ENCODE results near the gene STMN3.

Gene STMN3

DNA sequence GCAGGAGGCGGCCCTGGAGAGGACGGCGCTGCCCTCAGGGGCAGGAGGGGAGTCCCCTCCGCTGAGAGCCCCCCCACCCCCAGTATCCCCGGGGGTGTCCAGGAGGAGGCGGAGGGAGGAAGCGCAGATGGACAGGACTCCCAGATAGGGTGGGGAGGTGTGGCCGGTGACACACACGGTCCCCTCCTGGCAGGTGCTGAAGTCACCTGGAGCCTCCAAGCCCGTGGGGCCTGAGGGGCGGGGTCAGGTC is 1.4 kb downstream of the STMN3 start (continued):
- TF ChIP-seq KLF9 (tag by site-specific recombination; IDR thresholded peaks at IDR 0.05; ENCODE audit: low read depth) (peak; percentile 55; the same call in 1 of the 2 replicates), ZNF677 (tag by site-specific recombination; IDR thresholded peaks at IDR 0.05) (no peak), ZNF76 (tag by site-specific recombination; IDR thresholded peaks at IDR 0.05; ENCODE audit: borderline replicate concordance, low read depth) (no peak), ZNF248 (tag by site-specific recombination; IDR thresholded peaks at IDR 0.05) (no peak), ZNF548 (tag by site-specific recombination; IDR thresholded peaks at IDR 0.05) (no peak), ZNF391 (tag by site-specific recombination; IDR thresholded peaks at IDR 0.05; ENCODE audit: borderline replicate concordance, low read depth) (no peak), ZNF37A (tag by site-specific recombination; IDR thresholded peaks at IDR 0.05) (no peak), ZBTB48 (tag by site-specific recombination; IDR thresholded peaks at IDR 0.05) (0 out of 2 replicates have a peak, but pooled peaks have one; percentile 42), ZNF785 (tag by site-specific recombination; IDR thresholded peaks at IDR 0.05) (no peak), GLIS2 (tag by site-specific recombination; IDR thresholded peaks at IDR 0.05) (peak; percentile 48), TRIM28 (IDR thresholded peaks at IDR 0.05; ENCODE audit: borderline replicate concordance, low read length) (no peak), ZNF658 (tag by site-specific recombination; IDR thresholded peaks at IDR 0.05) (no peak), ZNF341 (tag by site-specific recombination; IDR thresholded peaks at IDR 0.05; ENCODE audit: low read depth) (peak; percentile 33; the same call in 1 of the 2 replicates), HOXC10 (CRISPR knock-in tag; IDR thresholded peaks at IDR 0.05) (no peak), ZNF555 (tag by site-specific recombination; conservative IDR thresholded peaks at IDR 0.05) (no peak), KLF16 (tag by site-specific recombination; IDR thresholded peaks at IDR 0.05) (no peak), KLF1 (tag by site-specific recombination; IDR thresholded peaks at IDR 0.05) (peak; percentile 62)
- TF ChIP-seq, protein P1, sequence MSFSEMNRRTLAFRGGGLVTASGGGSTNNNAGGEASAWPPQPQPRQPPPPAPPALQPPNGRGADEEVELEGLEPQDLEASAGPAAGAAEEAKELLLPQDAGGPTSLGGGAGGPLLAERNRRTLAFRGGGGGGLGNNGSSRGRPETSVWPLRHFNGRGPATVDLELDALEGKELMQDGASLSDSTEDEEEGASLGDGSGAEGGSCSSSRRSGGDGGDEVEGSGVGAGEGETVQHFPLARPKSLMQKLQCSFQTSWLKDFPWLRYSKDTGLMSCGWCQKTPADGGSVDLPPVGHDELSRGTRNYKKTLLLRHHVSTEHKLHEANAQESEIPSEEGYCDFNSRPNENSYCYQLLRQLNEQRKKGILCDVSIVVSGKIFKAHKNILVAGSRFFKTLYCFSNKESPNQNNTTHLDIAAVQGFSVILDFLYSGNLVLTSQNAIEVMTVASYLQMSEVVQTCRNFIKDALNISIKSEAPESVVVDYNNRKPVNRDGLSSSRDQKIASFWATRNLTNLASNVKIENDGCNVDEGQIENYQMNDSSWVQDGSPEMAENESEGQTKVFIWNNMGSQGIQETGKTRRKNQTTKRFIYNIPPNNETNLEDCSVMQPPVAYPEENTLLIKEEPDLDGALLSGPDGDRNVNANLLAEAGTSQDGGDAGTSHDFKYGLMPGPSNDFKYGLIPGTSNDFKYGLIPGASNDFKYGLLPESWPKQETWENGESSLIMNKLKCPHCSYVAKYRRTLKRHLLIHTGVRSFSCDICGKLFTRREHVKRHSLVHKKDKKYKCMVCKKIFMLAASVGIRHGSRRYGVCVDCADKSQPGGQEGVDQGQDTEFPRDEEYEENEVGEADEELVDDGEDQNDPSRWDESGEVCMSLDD (tag by site-specific recombination; IDR thresholded peaks at IDR 0.05) = peak; percentile 65
- TF ChIP-seq, protein P2, sequence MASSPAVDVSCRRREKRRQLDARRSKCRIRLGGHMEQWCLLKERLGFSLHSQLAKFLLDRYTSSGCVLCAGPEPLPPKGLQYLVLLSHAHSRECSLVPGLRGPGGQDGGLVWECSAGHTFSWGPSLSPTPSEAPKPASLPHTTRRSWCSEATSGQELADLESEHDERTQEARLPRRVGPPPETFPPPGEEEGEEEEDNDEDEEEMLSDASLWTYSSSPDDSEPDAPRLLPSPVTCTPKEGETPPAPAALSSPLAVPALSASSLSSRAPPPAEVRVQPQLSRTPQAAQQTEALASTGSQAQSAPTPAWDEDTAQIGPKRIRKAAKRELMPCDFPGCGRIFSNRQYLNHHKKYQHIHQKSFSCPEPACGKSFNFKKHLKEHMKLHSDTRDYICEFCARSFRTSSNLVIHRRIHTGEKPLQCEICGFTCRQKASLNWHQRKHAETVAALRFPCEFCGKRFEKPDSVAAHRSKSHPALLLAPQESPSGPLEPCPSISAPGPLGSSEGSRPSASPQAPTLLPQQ (tag by site-specific recombination; IDR thresholded peaks at IDR 0.05) = no peak
- TF ChIP-seq, protein P3, sequence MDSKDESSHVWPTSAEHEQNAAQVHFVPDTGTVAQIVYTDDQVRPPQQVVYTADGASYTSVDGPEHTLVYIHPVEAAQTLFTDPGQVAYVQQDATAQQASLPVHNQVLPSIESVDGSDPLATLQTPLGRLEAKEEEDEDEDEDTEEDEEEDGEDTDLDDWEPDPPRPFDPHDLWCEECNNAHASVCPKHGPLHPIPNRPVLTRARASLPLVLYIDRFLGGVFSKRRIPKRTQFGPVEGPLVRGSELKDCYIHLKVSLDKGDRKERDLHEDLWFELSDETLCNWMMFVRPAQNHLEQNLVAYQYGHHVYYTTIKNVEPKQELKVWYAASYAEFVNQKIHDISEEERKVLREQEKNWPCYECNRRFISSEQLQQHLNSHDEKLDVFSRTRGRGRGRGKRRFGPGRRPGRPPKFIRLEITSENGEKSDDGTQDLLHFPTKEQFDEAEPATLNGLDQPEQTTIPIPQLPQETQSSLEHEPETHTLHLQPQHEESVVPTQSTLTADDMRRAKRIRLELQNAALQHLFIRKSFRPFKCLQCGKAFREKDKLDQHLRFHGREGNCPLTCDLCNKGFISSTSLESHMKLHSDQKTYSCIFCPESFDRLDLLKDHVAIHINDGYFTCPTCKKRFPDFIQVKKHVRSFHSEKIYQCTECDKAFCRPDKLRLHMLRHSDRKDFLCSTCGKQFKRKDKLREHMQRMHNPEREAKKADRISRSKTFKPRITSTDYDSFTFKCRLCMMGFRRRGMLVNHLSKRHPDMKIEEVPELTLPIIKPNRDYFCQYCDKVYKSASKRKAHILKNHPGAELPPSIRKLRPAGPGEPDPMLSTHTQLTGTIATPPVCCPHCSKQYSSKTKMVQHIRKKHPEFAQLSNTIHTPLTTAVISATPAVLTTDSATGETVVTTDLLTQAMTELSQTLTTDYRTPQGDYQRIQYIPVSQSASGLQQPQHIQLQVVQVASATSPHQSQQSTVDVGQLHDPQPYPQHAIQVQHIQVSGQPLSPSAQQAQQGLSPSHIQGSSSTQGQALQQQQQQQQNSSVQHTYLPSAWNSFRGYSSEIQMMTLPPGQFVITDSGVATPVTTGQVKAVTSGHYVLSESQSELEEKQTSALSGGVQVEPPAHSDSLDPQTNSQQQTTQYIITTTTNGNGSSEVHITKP (tag by site-specific recombination; IDR thresholded peaks at IDR 0.05) = no peak
- TF ChIP-seq, protein P4, sequence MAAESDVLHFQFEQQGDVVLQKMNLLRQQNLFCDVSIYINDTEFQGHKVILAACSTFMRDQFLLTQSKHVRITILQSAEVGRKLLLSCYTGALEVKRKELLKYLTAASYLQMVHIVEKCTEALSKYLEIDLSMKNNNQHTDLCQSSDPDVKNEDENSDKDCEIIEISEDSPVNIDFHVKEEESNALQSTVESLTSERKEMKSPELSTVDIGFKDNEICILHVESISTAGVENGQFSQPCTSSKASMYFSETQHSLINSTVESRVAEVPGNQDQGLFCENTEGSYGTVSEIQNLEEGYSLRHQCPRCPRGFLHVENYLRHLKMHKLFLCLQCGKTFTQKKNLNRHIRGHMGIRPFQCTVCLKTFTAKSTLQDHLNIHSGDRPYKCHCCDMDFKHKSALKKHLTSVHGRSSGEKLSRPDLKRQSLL (tag by site-specific recombination; IDR thresholded peaks at IDR 0.05) = no peak
- TF ChIP-seq, protein P5, sequence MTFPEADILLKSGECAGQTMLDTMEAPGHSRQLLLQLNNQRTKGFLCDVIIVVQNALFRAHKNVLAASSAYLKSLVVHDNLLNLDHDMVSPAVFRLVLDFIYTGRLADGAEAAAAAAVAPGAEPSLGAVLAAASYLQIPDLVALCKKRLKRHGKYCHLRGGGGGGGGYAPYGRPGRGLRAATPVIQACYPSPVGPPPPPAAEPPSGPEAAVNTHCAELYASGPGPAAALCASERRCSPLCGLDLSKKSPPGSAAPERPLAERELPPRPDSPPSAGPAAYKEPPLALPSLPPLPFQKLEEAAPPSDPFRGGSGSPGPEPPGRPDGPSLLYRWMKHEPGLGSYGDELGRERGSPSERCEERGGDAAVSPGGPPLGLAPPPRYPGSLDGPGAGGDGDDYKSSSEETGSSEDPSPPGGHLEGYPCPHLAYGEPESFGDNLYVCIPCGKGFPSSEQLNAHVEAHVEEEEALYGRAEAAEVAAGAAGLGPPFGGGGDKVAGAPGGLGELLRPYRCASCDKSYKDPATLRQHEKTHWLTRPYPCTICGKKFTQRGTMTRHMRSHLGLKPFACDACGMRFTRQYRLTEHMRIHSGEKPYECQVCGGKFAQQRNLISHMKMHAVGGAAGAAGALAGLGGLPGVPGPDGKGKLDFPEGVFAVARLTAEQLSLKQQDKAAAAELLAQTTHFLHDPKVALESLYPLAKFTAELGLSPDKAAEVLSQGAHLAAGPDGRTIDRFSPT (tag by site-specific recombination; IDR thresholded peaks at IDR 0.05) = peak; percentile 18; the same call in 1 of the 2 replicates
- TF ChIP-seq, protein P6, sequence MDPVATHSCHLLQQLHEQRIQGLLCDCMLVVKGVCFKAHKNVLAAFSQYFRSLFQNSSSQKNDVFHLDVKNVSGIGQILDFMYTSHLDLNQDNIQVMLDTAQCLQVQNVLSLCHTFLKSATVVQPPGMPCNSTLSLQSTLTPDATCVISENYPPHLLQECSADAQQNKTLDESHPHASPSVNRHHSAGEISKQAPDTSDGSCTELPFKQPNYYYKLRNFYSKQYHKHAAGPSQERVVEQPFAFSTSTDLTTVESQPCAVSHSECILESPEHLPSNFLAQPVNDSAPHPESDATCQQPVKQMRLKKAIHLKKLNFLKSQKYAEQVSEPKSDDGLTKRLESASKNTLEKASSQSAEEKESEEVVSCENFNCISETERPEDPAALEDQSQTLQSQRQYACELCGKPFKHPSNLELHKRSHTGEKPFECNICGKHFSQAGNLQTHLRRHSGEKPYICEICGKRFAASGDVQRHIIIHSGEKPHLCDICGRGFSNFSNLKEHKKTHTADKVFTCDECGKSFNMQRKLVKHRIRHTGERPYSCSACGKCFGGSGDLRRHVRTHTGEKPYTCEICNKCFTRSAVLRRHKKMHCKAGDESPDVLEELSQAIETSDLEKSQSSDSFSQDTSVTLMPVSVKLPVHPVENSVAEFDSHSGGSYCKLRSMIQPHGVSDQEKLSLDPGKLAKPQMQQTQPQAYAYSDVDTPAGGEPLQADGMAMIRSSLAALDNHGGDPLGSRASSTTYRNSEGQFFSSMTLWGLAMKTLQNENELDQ (tag by site-specific recombination; IDR thresholded peaks at IDR 0.05; ENCODE audit: low read depth) = no peak
- TF ChIP-seq, protein P7, sequence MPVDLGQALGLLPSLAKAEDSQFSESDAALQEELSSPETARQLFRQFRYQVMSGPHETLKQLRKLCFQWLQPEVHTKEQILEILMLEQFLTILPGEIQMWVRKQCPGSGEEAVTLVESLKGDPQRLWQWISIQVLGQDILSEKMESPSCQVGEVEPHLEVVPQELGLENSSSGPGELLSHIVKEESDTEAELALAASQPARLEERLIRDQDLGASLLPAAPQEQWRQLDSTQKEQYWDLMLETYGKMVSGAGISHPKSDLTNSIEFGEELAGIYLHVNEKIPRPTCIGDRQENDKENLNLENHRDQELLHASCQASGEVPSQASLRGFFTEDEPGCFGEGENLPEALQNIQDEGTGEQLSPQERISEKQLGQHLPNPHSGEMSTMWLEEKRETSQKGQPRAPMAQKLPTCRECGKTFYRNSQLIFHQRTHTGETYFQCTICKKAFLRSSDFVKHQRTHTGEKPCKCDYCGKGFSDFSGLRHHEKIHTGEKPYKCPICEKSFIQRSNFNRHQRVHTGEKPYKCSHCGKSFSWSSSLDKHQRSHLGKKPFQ (tag by site-specific recombination; IDR thresholded peaks at IDR 0.05) = no peak

Measured in HEK293 (cell line).